ENCODE data around the gene MYO3A. TPM values are rescaled to one million over a fixed set of nuclear protein-coding genes. Genes with fewer than 3 reads are reported as not detected.

The MYO3A gene
- total and polyA plus RNA-seq, 2 donors (not counting 1 experiment from before 2014, with no cell fraction given), result not detected

DNA sequence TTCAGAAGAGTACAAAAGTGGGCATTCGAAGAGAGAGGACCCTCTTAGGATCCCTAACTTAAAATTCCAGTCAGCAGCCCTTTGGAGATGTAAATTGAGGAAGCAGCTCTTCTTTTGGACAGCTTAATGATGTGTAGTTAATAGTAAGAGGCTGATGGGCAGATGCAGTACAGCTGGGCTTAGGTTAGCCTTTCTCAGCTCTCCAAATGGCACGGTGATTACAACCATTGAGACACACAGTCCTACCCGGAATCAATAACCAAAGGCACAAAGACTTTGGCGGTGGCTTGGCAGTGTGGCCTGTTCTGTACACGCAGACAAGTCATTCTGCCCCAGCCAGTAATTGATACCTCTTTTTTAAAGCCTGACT lies 309.3 kb downstream of the MYO3A start:
- TF ChIP-seq EZH2 (IDR thresholded peaks at IDR 0.05; ENCODE audit: low read length, missing control alignments), result no peak
- TF ChIP-seq, protein P1, sequence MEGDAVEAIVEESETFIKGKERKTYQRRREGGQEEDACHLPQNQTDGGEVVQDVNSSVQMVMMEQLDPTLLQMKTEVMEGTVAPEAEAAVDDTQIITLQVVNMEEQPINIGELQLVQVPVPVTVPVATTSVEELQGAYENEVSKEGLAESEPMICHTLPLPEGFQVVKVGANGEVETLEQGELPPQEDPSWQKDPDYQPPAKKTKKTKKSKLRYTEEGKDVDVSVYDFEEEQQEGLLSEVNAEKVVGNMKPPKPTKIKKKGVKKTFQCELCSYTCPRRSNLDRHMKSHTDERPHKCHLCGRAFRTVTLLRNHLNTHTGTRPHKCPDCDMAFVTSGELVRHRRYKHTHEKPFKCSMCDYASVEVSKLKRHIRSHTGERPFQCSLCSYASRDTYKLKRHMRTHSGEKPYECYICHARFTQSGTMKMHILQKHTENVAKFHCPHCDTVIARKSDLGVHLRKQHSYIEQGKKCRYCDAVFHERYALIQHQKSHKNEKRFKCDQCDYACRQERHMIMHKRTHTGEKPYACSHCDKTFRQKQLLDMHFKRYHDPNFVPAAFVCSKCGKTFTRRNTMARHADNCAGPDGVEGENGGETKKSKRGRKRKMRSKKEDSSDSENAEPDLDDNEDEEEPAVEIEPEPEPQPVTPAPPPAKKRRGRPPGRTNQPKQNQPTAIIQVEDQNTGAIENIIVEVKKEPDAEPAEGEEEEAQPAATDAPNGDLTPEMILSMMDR (conservative IDR thresholded peaks at IDR 0.05 in 1 of 2, IDR thresholded peaks at IDR 0.05 in 1 of 2; ENCODE audit: low read depth in 1 of 2, low read length in 2 of 2), result no peak
- no peak for DNase-seq (ENCODE audit: low read depth in 2 of 2)
- H4K20me1 ChIP-seq (ENCODE audit: control insufficient read depth, extremely low read depth, insufficient read depth, low read length), result no peaks in the 10 kb centered on the region
- no peak overlapping the region for H2AFZ ChIP-seq (ENCODE audit: low read length)
- no peak overlapping the region for H3K4me3 ChIP-seq (replicated peaks in 1 of 4; ENCODE audit: control extremely low read depth in 1 of 4, insufficient read depth in 1 of 4, low read depth in 3 of 4, low read length in 4 of 4)
- H3K4me2 ChIP-seq (ENCODE audit: extremely low read depth, insufficient read depth, low read length), result no peak overlapping the region
- no peak overlapping the region for H3K27ac ChIP-seq (ENCODE audit: insufficient read depth, low read length)
- H3K36me3 ChIP-seq (ENCODE audit: control insufficient read depth, insufficient read depth, low read length), result no peaks in the 10 kb centered on the region
- no peaks in the 10 kb centered on the region for H3K79me2 ChIP-seq (ENCODE audit: control insufficient read depth, insufficient read depth, low read length)
- H3K4me1 ChIP-seq (ENCODE audit: control insufficient read depth, extremely low read depth, insufficient read depth, low read length), result no peaks in the 10 kb centered on the region
- H3K9me3 ChIP-seq (ENCODE audit: control insufficient read depth, insufficient read depth, low read depth, low read length), result no peaks in the 10 kb centered on the region
- H3K9ac ChIP-seq (ENCODE audit: insufficient read depth, low read length), result no peak overlapping the region
- no peaks in the 10 kb centered on the region for H3K27me3 ChIP-seq (ENCODE audit: control insufficient read depth, insufficient read depth, low read length)

DNA sequence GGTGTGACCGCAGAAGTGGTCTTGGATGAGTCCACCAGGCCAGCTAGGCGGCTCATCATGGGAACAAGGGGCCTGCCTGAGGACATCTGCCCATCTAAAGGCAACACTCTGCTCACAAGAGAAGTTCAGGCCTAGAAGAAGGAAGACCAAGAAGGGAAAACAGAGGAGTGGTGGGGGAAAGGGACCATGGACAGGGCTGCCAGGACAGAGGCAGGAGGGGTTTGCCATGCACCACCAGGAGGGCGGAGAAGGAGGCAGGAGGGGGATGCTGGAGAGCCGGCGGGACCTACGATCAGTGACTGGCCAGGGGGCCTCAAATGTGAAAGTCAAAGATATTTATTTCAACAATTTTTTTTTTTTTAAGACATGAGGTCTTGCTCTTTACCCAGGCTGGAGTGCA lies 315.7 kb downstream of the MYO3A start:
- no peaks in the 10 kb centered on the region for H3K79me2 ChIP-seq (ENCODE audit: control insufficient read depth, insufficient read depth, low read length)

DNA sequence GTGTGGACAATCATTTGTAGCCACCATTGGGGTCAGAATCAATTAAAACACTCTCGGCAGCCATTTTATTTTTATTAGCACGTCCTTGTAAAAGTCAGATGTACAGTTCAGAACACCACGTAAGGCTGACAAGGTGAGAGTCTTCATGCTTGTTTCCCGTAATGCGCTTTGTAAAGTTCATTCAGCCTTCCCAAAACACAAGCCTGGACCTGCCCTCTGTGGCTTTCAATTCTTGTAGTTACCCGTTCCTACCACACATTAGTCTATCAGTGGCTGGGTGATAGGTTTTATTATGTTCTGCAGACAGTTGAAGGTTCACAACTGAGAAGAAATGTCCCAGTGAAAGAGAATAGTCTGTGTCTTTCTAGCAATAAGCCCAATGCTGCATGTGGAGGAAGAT lies 317.9 kb downstream of the MYO3A start:
- Histone ChIP-seq H3K4me3 (replicated peaks in 1 of 4; ENCODE audit: control extremely low read depth in 1 of 4, insufficient read depth in 1 of 4, low read depth in 3 of 4, low read length in 4 of 4) (no peak overlapping the region), H3K9ac (ENCODE audit: insufficient read depth, low read length) (no peak overlapping the region), H3K9me3 (ENCODE audit: control insufficient read depth, insufficient read depth, low read depth, low read length) (no peaks in the 10 kb centered on the region), H4K20me1 (ENCODE audit: control insufficient read depth, extremely low read depth, insufficient read depth, low read length) (no peaks in the 10 kb centered on the region), H3K27ac (ENCODE audit: insufficient read depth, low read length) (no peak overlapping the region), H3K27me3 (ENCODE audit: control insufficient read depth, insufficient read depth, low read length) (no peaks in the 10 kb centered on the region), H3K79me2 (ENCODE audit: control insufficient read depth, insufficient read depth, low read length) (no peaks in the 10 kb centered on the region), H3K4me1 (ENCODE audit: control insufficient read depth, extremely low read depth, insufficient read depth, low read length) (no peaks in the 10 kb centered on the region), H3K36me3 (ENCODE audit: control insufficient read depth, insufficient read depth, low read length) (no peaks in the 10 kb centered on the region), H3K4me2 (ENCODE audit: extremely low read depth, insufficient read depth, low read length) (no peak overlapping the region), H2AFZ (ENCODE audit: low read length) (no peak overlapping the region)
- no peak for TF ChIP-seq EZH2 (IDR thresholded peaks at IDR 0.05; ENCODE audit: low read length, missing control alignments)
- TF ChIP-seq, protein P1 (conservative IDR thresholded peaks at IDR 0.05 in 1 of 2, IDR thresholded peaks at IDR 0.05 in 1 of 2; ENCODE audit: low read depth in 1 of 2, low read length in 2 of 2), result no peak
- DNase-seq (ENCODE audit: low read depth in 2 of 2), result no peak

More for the DNA sequence above, 315.7 kb downstream of the MYO3A start:
- DNase-seq (ENCODE audit: low read depth in 2 of 2), result no peak
- Histone ChIP-seq H2AFZ (ENCODE audit: low read length) (no peak overlapping the region), H3K27me3 (ENCODE audit: control insufficient read depth, insufficient read depth, low read length) (no peaks in the 10 kb centered on the region), H3K9me3 (ENCODE audit: control insufficient read depth, insufficient read depth, low read depth, low read length) (no peaks in the 10 kb centered on the region), H3K4me1 (ENCODE audit: control insufficient read depth, extremely low read depth, insufficient read depth, low read length) (no peaks in the 10 kb centered on the region), H4K20me1 (ENCODE audit: control insufficient read depth, extremely low read depth, insufficient read depth, low read length) (no peaks in the 10 kb centered on the region), H3K27ac (ENCODE audit: insufficient read depth, low read length) (no peak overlapping the region), H3K4me3 (replicated peaks in 1 of 4; ENCODE audit: control extremely low read depth in 1 of 4, insufficient read depth in 1 of 4, low read depth in 3 of 4, low read length in 4 of 4) (no peak overlapping the region), H3K4me2 (ENCODE audit: extremely low read depth, insufficient read depth, low read length) (no peak overlapping the region), H3K36me3 (ENCODE audit: control insufficient read depth, insufficient read depth, low read length) (no peaks in the 10 kb centered on the region), H3K9ac (ENCODE audit: insufficient read depth, low read length) (no peak overlapping the region)
- no peak for TF ChIP-seq EZH2 (IDR thresholded peaks at IDR 0.05; ENCODE audit: low read length, missing control alignments)
- TF ChIP-seq, protein P1 (conservative IDR thresholded peaks at IDR 0.05 in 1 of 2, IDR thresholded peaks at IDR 0.05 in 1 of 2; ENCODE audit: low read depth in 1 of 2, low read length in 2 of 2), result no peak

All from fibroblast of lung (primary cell).